SU-DHL-6 (cell line): ENCODE measurements around the gene JMJD4.

Experiments
- H2AFZ ChIP-seq: fragments of 200-600 bp; sonication (generic); 2 replicates; pipeline ENCODE4 v1.6.1; 2014; ENCODE audit warnings: low read depth, mild to moderate bottlenecking, moderate library complexity, mixed read lengths, antibody characterized with exemption, low read length; ENCODE audit not compliant: severe bottlenecking
- H3F3A ChIP-seq: fragments of 200-600 bp; shearing (Covaris generic); 2 replicates; pipeline ENCODE4 v1.6.0; 2016; ENCODE audit warnings: antibody characterized with exemption, mild to moderate bottlenecking; ENCODE audit not compliant: insufficient read depth
- H3K27ac ChIP-seq: fragments of 200-600 bp; sonication (generic); 2 replicates; pipeline ENCODE4 v1.5.1; 2016; ENCODE audit warnings: low read depth, mild to moderate bottlenecking, low read length, moderate library complexity, mixed read lengths
- H3K27me3 ChIP-seq: fragments of 200-600 bp; sonication (generic), shearing (Covaris generic); 2 replicates; pipeline ENCODE4 v1.6.0; 2014; ENCODE audit warnings: mild to moderate bottlenecking, low read length
- H3K36me3 ChIP-seq: fragments of 200-600 bp; sonication (generic); 2 replicates; pipeline ENCODE4 v1.6.1; 2014; ENCODE audit warnings: mild to moderate bottlenecking, low read length, mixed read lengths
- H3K4me2 ChIP-seq: fragments of 300-600, 200-600 bp; shearing (Covaris generic), sonication (generic); 2 replicates; pipeline ENCODE4 v1.6.0; 2014; ENCODE audit warnings: low read length, low read depth, mild to moderate bottlenecking; ENCODE audit not compliant: poor library complexity, severe bottlenecking
- H3K4me3 ChIP-seq: fragments of 200-600 bp; sonication (generic); 2 replicates; pipeline ENCODE4 v1.5.1; 2014; ENCODE audit warnings: antibody characterized with exemption, low read length, mild to moderate bottlenecking, mixed read lengths; ENCODE audit not compliant: insufficient read depth, poor library complexity, severe bottlenecking
- H3K79me2 ChIP-seq: fragments of 200-600 bp; sonication (generic); 2 replicates; pipeline ENCODE4 v1.6.1; 2014; ENCODE audit warnings: mild to moderate bottlenecking, low read length, moderate library complexity; ENCODE audit not compliant: insufficient read depth
- H3K9ac ChIP-seq: fragments of 200-600 bp; sonication (generic); 2 replicates; pipeline ENCODE4 v1.7.0; 2014; ENCODE audit warnings: mild to moderate bottlenecking, low read length
- H3K9me2 ChIP-seq: fragments of 200-600 bp; sonication (generic); replicated peaks from 2 replicates; pipeline ENCODE4 v1.6.1; 2014; ENCODE audit warnings: low read length; ENCODE audit not compliant: insufficient read depth
- H3K9me3 ChIP-seq: fragments of 200-600 bp; sonication (generic); 2 replicates; pipeline ENCODE4 v1.6.1; 2014; ENCODE audit warnings: low read length, mixed read lengths; ENCODE audit not compliant: insufficient read depth
- H4K20me1 ChIP-seq: fragments of 200-600 bp; sonication (generic); 2 replicates; pipeline ENCODE4 v1.6.1; 2014; ENCODE audit warnings: low read depth, mild to moderate bottlenecking, antibody characterized with exemption, low read length, moderate library complexity, mixed read lengths
- EZH2phosphoT487 ChIP-seq: fragments of 200-600 bp; sonication (generic), shearing (Covaris generic); conservative IDR thresholded peaks from 2 replicates; pipeline ENCODE4 v1.6.1; 2018; ENCODE audit warnings: mild to moderate bottlenecking, antibody characterized with exemption, low read length, moderate library complexity, mixed read lengths
- TF ChIP-seq, protein P1 (sequence below): fragments of 200-600 bp; sonication (generic); IDR thresholded peaks from one replicate; pipeline ENCODE4 v1.5.1; 2017; ENCODE audit warnings: antibody characterized with exemption, mild to moderate bottlenecking, low read length, moderate library complexity; ENCODE audit not compliant: insufficient read depth, poor library complexity, severe bottlenecking

The JMJD4 gene

DNA sequence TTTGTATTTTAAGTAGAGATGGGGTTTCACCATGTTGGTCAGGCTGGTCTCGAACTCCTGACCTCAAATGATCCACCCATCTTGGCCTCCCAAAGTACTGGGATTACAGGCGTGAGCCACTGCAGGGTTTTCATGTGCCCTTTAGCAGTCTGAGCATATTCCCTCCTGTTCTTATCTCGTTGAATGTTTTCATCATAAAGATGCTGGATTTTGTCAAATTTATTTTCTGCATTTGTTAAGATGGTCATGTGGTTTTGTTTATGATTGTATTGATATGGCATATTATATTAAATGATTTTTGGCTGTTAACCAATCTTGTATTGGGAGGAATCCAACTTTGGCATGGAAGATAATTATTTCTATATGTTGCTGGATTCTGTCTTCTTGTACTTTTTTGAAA, 8.8 kb downstream of the JMJD4 start:
- H3K4me3 ChIP-seq: no peak overlapping the region
- H3F3A ChIP-seq: peaks cover 6% of the 10 kb centered on the region; the same call in 1 of the 2 replicates
- no peaks in the 10 kb centered on the region for H3K36me3 ChIP-seq
- no peak overlapping the region for H3K27ac ChIP-seq
- no peaks in the 10 kb centered on the region for H3K27me3 ChIP-seq
- peaks cover 5% of the 10 kb centered on the region; the same call in 1 of the 2 replicates for H3K9me3 ChIP-seq
- H3K4me2 ChIP-seq: no peak overlapping the region
- no peaks in the 10 kb centered on the region for H4K20me1 ChIP-seq
- TF ChIP-seq EZH2phosphoT487: no peak
- TF ChIP-seq, protein P1, sequence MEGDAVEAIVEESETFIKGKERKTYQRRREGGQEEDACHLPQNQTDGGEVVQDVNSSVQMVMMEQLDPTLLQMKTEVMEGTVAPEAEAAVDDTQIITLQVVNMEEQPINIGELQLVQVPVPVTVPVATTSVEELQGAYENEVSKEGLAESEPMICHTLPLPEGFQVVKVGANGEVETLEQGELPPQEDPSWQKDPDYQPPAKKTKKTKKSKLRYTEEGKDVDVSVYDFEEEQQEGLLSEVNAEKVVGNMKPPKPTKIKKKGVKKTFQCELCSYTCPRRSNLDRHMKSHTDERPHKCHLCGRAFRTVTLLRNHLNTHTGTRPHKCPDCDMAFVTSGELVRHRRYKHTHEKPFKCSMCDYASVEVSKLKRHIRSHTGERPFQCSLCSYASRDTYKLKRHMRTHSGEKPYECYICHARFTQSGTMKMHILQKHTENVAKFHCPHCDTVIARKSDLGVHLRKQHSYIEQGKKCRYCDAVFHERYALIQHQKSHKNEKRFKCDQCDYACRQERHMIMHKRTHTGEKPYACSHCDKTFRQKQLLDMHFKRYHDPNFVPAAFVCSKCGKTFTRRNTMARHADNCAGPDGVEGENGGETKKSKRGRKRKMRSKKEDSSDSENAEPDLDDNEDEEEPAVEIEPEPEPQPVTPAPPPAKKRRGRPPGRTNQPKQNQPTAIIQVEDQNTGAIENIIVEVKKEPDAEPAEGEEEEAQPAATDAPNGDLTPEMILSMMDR: no peak
- no peaks in the 10 kb centered on the region for H3K9me2 ChIP-seq
- H2AFZ ChIP-seq: no peak overlapping the region
- no peak overlapping the region for H3K9ac ChIP-seq
- H3K79me2 ChIP-seq: no peaks in the 10 kb centered on the region

DNA sequence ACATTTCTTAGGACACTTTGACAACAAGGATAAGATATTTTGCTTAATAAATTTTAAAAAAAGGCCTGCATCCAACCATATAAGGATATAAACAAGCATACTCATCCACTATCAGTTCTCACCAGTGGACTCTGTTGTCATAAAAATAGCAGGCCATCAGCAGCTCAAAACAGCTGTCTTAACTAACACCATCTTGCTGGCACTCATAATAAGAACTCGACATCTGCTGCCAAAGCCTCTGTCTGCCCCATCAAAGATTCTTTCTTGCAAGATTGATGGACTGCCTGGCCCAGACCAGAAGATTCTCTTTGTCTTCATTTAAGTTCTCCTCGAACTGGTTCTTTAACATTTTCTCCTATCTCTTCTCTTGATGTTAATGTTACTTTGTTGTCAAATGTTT, 10.1 kb downstream of the JMJD4 start:
- Histone ChIP-seq H3K4me3 (no peak overlapping the region), H2AFZ (no peak overlapping the region), H3K9me3 (peaks cover 10% of the 10 kb centered on the region; the same call in 1 of the 2 replicates), H3K9me2 (no peaks in the 10 kb centered on the region), H3F3A (peaks cover 4% of the 10 kb centered on the region; the same call in 1 of the 2 replicates), H4K20me1 (no peaks in the 10 kb centered on the region), H3K27me3 (no peaks in the 10 kb centered on the region), H3K9ac (no peak overlapping the region), H3K4me2 (no peak overlapping the region), H3K27ac (no peak overlapping the region), H3K36me3 (no peaks in the 10 kb centered on the region), H3K79me2 (no peaks in the 10 kb centered on the region)
- TF ChIP-seq EZH2phosphoT487: no peak
- TF ChIP-seq, protein P1: no peak

DNA sequence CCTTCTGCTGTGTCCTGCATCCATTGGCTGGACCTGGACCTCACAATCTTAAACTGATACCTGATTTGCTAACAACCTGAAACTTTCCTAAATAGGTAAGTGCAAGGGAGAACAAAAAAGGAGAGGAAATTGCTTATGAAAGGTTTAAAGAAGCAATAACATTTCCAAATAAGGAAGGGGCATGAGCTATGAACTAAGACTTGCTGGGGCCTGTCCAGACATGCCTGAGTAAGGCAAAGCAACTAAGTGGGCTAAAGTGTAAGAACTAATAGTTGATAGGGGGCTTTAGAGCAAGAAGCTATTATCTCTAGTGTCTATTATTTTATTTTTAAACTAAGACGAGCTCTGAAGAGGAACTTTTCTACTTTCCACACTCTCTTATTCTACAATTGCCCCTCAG, 11.6 kb downstream of the JMJD4 start:
- Histone ChIP-seq H4K20me1 (no peaks in the 10 kb centered on the region), H3K9me3 (peaks cover 20% of the 10 kb centered on the region; the same call in 1 of the 2 replicates), H3F3A (no peaks in the 10 kb centered on the region), H3K4me2 (no peak overlapping the region), H3K27me3 (no peaks in the 10 kb centered on the region), H3K4me3 (no peak overlapping the region), H3K79me2 (no peaks in the 10 kb centered on the region), H2AFZ (no peak overlapping the region), H3K9me2 (no peaks in the 10 kb centered on the region), H3K27ac (no peak overlapping the region), H3K9ac (no peak overlapping the region), H3K36me3 (no peaks in the 10 kb centered on the region)
- TF ChIP-seq EZH2phosphoT487: no peak
- TF ChIP-seq, protein P1: no peak
